GM12878 (cell line): ENCODE results near the gene NCDN. TPM values are rescaled to one million over a fixed set of nuclear protein-coding genes. Genes with fewer than 3 reads are reported as not detected.

Source experiments
- ATAC-seq: fragments of 200-7000 bp; cut with Tn5 transposase; 3 replicates; pipeline ENCODE4 v1.9.1; 2020; ENCODE audit warnings: mild to moderate bottlenecking, moderate library complexity
- BruUV-seq: library from RNA; stranded (reverse); fragments of 400-500 nt; replicated peaks from 2 replicates; lab custom pipeline; 2021; lab: Mats Ljungman, UMichigan
- CTCF ChIA-PET: fragments of 300-600 bp; sonication (Branson Sonifier 250); formaldehyde crosslinking; extraction: SDS; loops from one replicate; lab custom pipeline; 2021; ENCODE audit warnings: inconsistent platforms; lab: Yijun Ruan, JAX
- POLR2A ChIA-PET: fragments of 350-600 bp; formaldehyde crosslinking; extraction: SDS; loops from one replicate; lab custom pipeline; 2021; ENCODE audit warnings: inconsistent platforms; lab: Charles Lee
- RAD21 ChIA-PET: fragments of 300-600 bp; sonication (Branson Sonifier 250); formaldehyde crosslinking; loops from one replicate; lab custom pipeline; 2023; ENCODE audit warnings: antibody characterized with exemption; ENCODE audit not compliant: unreplicated experiment; lab: Charles Lee
- SMC1A ChIA-PET: fragments of 300-600 bp; sonication (Branson Sonifier 250); formaldehyde crosslinking; loops from one replicate; lab custom pipeline; 2023; ENCODE audit not compliant: unreplicated experiment, uncharacterized antibody; lab: Charles Lee
- DNase-seq: peaks from one replicate; pipeline ENCODE4 v3.0.0-alpha.2; 2011; ENCODE audit warnings: low read depth, low spot score
- FAIRE-seq: peaks from 3 replicates; lab custom pipeline; 2011; peaks lifted over from hg19 to GRCh38; lab: Jason Lieb, UNC
- H2AFZ ChIP-seq: 2 replicates; pipeline ENCODE4 v1.6.0; 2011; ENCODE audit warnings: low read depth, low read length, control low read depth; ENCODE audit not compliant: control insufficient read depth
- H3K27ac ChIP-seq: 2 replicates; pipeline ENCODE4 v1.5.1; 2011; ENCODE audit warnings: control low read depth; ENCODE audit not compliant: control insufficient read depth, insufficient read depth
- H3K27me3 ChIP-seq, 2 experiments: replicated peaks in 1 of 2; 2 replicates each; pipeline versions ENCODE4 v1.6.0 to v1.6.1; 2011; ENCODE audit warnings: low read length in 1 of 2; ENCODE audit not compliant: control insufficient read depth in 2 of 2, insufficient read depth in 2 of 2
- H3K36me3 ChIP-seq, 2 experiments: 2 replicates each; pipeline ENCODE4 v1.5.1; 2011; ENCODE audit warnings: low read length in 1 of 2; ENCODE audit not compliant: control insufficient read depth in 2 of 2, insufficient read depth in 2 of 2
- H3K4me1 ChIP-seq: 2 replicates; pipeline ENCODE4 v1.6.1; 2011; ENCODE audit warnings: mild to moderate bottlenecking, low read length, moderate library complexity, mixed read lengths; ENCODE audit not compliant: control insufficient read depth, insufficient read depth
- H3K4me2 ChIP-seq: 2 replicates; pipeline ENCODE4 v1.6.0; 2011; ENCODE audit warnings: control low read depth; ENCODE audit not compliant: control insufficient read depth, insufficient read depth
- H3K4me3 ChIP-seq: fragments of 200-600 bp; sonication (generic); 2 replicates; pipeline ENCODE4 v1.5.1; 2016
- H3K79me2 ChIP-seq: 2 replicates; pipeline ENCODE4 v1.6.0; 2011; ENCODE audit warnings: low read length; ENCODE audit not compliant: control insufficient read depth, insufficient read depth
- H3K9ac ChIP-seq: 2 replicates; pipeline ENCODE4 v1.8.0; 2011; ENCODE audit warnings: low read length, control low read depth, mixed read lengths; ENCODE audit not compliant: control insufficient read depth, insufficient read depth
- H3K9me3 ChIP-seq: replicated peaks from 3 replicates; pipeline ENCODE4 v1.5.1; 2011; ENCODE audit warnings: mild to moderate bottlenecking, low read length; ENCODE audit not compliant: control insufficient read depth, insufficient read depth
- H4K20me1 ChIP-seq: 2 replicates; pipeline ENCODE4 v1.6.0; 2011; ENCODE audit not compliant: control insufficient read depth, insufficient read depth
- BMI1 ChIP-seq: fragments of 450-650 bp; IDR thresholded peaks from 2 replicates; pipeline ENCODE4 v1.6.1; 2016; ENCODE audit warnings: mild to moderate bottlenecking, moderate library complexity, borderline replicate concordance
- CBFB ChIP-seq: IDR thresholded peaks from 2 replicates; pipeline ENCODE4 v1.6.1; 2016; ENCODE audit warnings: antibody characterized with exemption, low read depth
- RUNX3 ChIP-seq: IDR thresholded peaks from 2 replicates; pipeline ENCODE4 v1.6.1; 2012; ENCODE audit warnings: low read length, inconsistent platforms
- TAF1 ChIP-seq: IDR thresholded peaks from 2 replicates; pipeline ENCODE4 v1.6.1; 2011; ENCODE audit warnings: mild to moderate bottlenecking, low read depth, low read length, borderline replicate concordance
- WGBS: methylation state at CpG from one replicate; pipeline ENCODE4 v1.1.6; 2016; ENCODE audit warnings: low lambda C conversion rate; ENCODE audit not compliant: insufficient replicate concordance, insufficient coverage; ENCODE audit errors: missing lambda C conversion rate; 5-methylcytosine and 5-hydroxymethylcytosine counted together
- in situ Hi-C: fragments of 300-500 bp; cut with MboI; formaldehyde crosslinking; loops from 9 replicates; pipeline ENCODE4 v1.14.3; 2018; ENCODE audit warnings: mixed read lengths
- intact Hi-C: fragments of 100-400 bp; cut with micrococcal nuclease; formaldehyde crosslinking; loops from one replicate; pipeline ENCODE4 v1.14.2; 2022; ENCODE audit not compliant: unreplicated experiment
- polyA plus RNA-seq, 11 experiments: library from polyadenylated mRNA; depleted of rRNA in 4 of 11; unstranded in 6 of 11; stranded (reverse) in 5 of 11; fragments of >200 nt; fragmentation: Nextera tagmentation in 4 of 11; fragmentation: Illumina TruSeq in 1 of 11; extraction: Ambion mirVana in 4 of 11; extraction: Trizol in 1 of 11; gene quantifications; 1 replicate in 1 of 11; 2 replicates in 10 of 11; pipeline versions ENCODE4 v1.2.1 to v1.2.3, GENCODE V29; 2011 to 2016; ENCODE audit warnings: inconsistent platforms in 2 of 11, missing spikeins in 2 of 11, low read depth in 1 of 11
- total RNA-seq, 4 experiments: library from RNA; depleted of rRNA in 3 of 4; stranded (reverse); fragments of >200 nt in 3 of 4; fragmentation: Illumina TruSeq in 1 of 4; extraction: Trizol in 1 of 4; gene quantifications; 2 replicates each; pipeline versions ENCODE4 v1.2.1 to v1.2.3, GENCODE V29; 2013 to 2021
- TF ChIP-seq, protein P1 (sequence below): IDR thresholded peaks from 2 replicates; pipeline ENCODE4 v1.6.1; 2011; ENCODE audit warnings: borderline replicate concordance, low read depth, mild to moderate bottlenecking, moderate library complexity, low read length; ENCODE audit not compliant: insufficient read depth, poor library complexity, severe bottlenecking

NCDN gene
- total and polyA plus RNA-seq, 10 of the 15 experiments (the other 5 are each of a cell fraction or from before 2014, with no cell fraction given) = 1.8 to 25.5 (median 10.9) TPM

DNA sequence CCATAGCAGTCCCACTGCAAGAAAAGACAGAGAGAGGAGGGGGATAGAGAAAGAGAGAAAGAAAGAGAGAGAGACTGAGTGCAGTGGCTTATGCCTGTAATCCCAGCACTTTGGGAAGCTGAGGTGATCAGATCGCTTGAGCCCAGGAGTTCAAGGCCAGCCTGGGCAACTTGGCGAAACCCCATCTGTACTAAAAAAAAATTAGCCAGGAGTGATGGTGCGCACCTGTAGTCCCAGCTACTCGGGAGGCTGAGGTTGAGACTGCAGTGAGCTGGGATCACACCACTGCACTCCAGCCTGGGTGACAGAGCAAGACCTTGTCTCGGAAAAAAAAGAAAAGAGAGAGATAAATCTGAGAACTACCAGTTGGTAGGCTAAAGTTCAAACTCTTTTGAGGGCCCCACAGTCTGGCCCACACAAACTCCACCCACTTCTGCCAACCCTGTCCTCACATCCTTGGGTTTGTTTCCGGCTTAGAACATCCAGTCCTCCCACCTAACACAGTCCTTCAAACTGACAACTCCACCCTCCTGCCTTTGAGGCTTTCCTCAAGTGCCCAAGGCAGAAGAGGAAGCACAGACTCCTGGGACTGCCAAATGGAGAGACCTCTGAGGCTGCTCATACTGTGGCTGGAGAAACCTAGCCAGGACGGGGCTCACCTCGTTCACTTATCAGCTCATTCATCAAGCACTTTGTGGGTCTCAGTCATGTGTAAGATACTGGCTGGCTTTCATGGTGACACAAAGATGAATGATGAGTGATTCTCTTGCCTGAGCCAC lies 35.6 kb downstream of the NCDN start:
- POLR2A ChIA-PET = no interaction called here
- no peak for FAIRE-seq
- no peak overlapping the region for H3K27ac ChIP-seq

More for the DNA sequence above, 35.6 kb downstream of the NCDN start:
- ATAC-seq (no peak), DNase-seq (no peak)
- intact Hi-C loops (no loop called here), in situ Hi-C loops (no loop called here)
- SMC1A ChIA-PET = interaction anchor here (1.4 kb wide), 2 partner anchors 14 to 135 kb away, joined by 3 read pairs; no protein-coding TSS in a partner anchor
- H3K36me3 ChIP-seq = peaks cover 0 to 2% of the 10 kb centered on the region in 2 experiments; a peak in 3 of 4 replicates
- no peaks in the 10 kb centered on the region for H3K4me1 ChIP-seq
- no peaks in the 10 kb centered on the region for H3K9me3 ChIP-seq
- no peaks in the 10 kb centered on the region for H4K20me1 ChIP-seq
- no peaks in the 10 kb centered on the region for H3K27me3 ChIP-seq
- no peak overlapping the region for H3K4me3 ChIP-seq
- 78% methylated on average over 8 of the region's 8 CpGs for WGBS
- no peak overlapping the region for H2AFZ ChIP-seq
- CTCF ChIA-PET = interaction anchor here (0.6 to 1.5 kb wide), 5 partner anchors 12 to 740 kb away, joined by 3 to 6 read pairs (median 4); no protein-coding TSS in a partner anchor
- no peak overlapping the region for H3K9ac ChIP-seq
- TF ChIP-seq CBFB = no peak
- TF ChIP-seq RUNX3 = no peak
- TF ChIP-seq BMI1 = no peak
- no peak for TF ChIP-seq TAF1
- TF ChIP-seq, protein P1, sequence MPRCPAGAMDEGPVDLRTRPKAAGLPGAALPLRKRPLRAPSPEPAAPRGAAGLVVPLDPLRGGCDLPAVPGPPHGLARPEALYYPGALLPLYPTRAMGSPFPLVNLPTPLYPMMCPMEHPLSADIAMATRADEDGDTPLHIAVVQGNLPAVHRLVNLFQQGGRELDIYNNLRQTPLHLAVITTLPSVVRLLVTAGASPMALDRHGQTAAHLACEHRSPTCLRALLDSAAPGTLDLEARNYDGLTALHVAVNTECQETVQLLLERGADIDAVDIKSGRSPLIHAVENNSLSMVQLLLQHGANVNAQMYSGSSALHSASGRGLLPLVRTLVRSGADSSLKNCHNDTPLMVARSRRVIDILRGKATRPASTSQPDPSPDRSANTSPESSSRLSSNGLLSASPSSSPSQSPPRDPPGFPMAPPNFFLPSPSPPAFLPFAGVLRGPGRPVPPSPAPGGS = peak; percentile 44
- TF ChIP-seq, all 136 proteins: peak for 1
- RAD21 ChIA-PET = no interaction called here
- no peaks in the 10 kb centered on the region for H3K79me2 ChIP-seq
- BruUV-seq = no TSS peak
- no peak overlapping the region for H3K4me2 ChIP-seq
